K562 (cell line): Measurements from ENCODE around the gene G6PC3. TPM values are rescaled to one million over a fixed set of nuclear protein-coding genes. Genes with fewer than 3 reads are reported as not detected.
A peak's percentile ranks its signal among the peaks of the same experiment; 100 is the strongest.

Experiments
- CHAMP1 ChIP-seq: fragments of 450-650 bp; IDR thresholded peaks from 2 replicates; pipeline ENCODE4 v1.6.1; 2016; ENCODE audit warnings: mild to moderate bottlenecking
- GATAD2B ChIP-seq: fragments of 450-650 bp; IDR thresholded peaks from 2 replicates; pipeline ENCODE4 v1.6.1; 2017; ENCODE audit warnings: mild to moderate bottlenecking, borderline replicate concordance
- MEF2D ChIP-seq: conservative IDR thresholded peaks from 2 replicates; pipeline ENCODE4 v1.6.1; 2016; ENCODE audit warnings: low read depth, missing genetic modification characterization, missing compliant biosample characterization
- PYGO2 ChIP-seq: fragments of 450-650 bp; IDR thresholded peaks from 2 replicates; pipeline ENCODE4 v1.6.1; 2016; ENCODE audit warnings: mild to moderate bottlenecking, missing genetic modification characterization, moderate library complexity, missing compliant biosample characterization
- REST ChIP-seq, 2 experiments: fragments of 450-650 bp; formaldehyde crosslinking in 1 of 2; IDR thresholded peaks; 2 replicates each; pipeline versions ENCODE4 v1.4.0 to v1.6.1; 2014 to 2020; ENCODE audit warnings: mild to moderate bottlenecking in 2 of 2, borderline replicate concordance in 1 of 2, low read depth in 1 of 2
- TEAD4 ChIP-seq, 2 experiments: sonication (generic) in 1 of 2; formaldehyde crosslinking in 1 of 2; IDR thresholded peaks; 2 replicates each; pipeline versions ENCODE4 v1.6.1 to v1.8.0; 2012 to 2022; ENCODE audit warnings: borderline replicate concordance in 1 of 2, inconsistent platforms in 1 of 2, low read length in 1 of 2, mild to moderate bottlenecking in 1 of 2, missing genetic modification reagents in 1 of 2
- UBTF ChIP-seq, 2 experiments: IDR thresholded peaks; 2 replicates each; pipeline ENCODE4 v1.6.1; 2012; ENCODE audit warnings: improper control_type of control experiment in 2 of 2, low read depth in 2 of 2, low read length in 2 of 2, borderline replicate concordance in 1 of 2
- ZNF707 ChIP-seq: fragments of 250-450 bp; sonication (Bioruptor Pico); conservative IDR thresholded peaks from 2 replicates; pipeline ENCODE4 v1.8.0; 2022; ENCODE audit warnings: inconsistent platforms, mild to moderate bottlenecking, moderate library complexity
- ZSCAN32 ChIP-seq: fragments of 450-650 bp; formaldehyde crosslinking; IDR thresholded peaks from 2 replicates; pipeline ENCODE4 v1.4.0; 2020; ENCODE audit warnings: mild to moderate bottlenecking, moderate library complexity
- polyA plus RNA-seq, 8 experiments: library from polyadenylated mRNA; depleted of rRNA in 4 of 8; stranded (reverse) in 5 of 8; unstranded in 3 of 8; fragments of >200 nt; fragmentation: Nextera tagmentation in 2 of 8; fragmentation: Illumina TruSeq in 1 of 8; extraction: Ambion mirVana in 2 of 8; extraction: Trizol in 1 of 8; gene quantifications; 2 replicates each; pipeline versions ENCODE4 v1.2.1 to v1.2.3, GENCODE V29; 2011 to 2014; ENCODE audit warnings: inconsistent platforms in 1 of 8, missing spikeins in 1 of 8
- total RNA-seq, 7 experiments: library from RNA; depleted of rRNA in 6 of 7; stranded (reverse); fragments of >200 nt in 6 of 7; fragmentation: Illumina TruSeq in 2 of 7; extraction: Trizol in 2 of 7; gene quantifications; 2 replicates each; pipeline versions ENCODE4 v1.2.1 to v1.2.3, GENCODE V29; 2011 to 2021; ENCODE audit warnings: low replicate concordance in 1 of 7

Gene G6PC3
- total and polyA plus RNA-seq, 9 of the 15 experiments (the other 6 are each of a cell fraction or from before 2014, with no cell fraction given) = 10.4 to 57.8 (median 31.1) TPM

- TF ChIP-seq GATAD2B = peak; percentile 55
- TF ChIP-seq PYGO2 (tag) = no peak
- TF ChIP-seq TEAD4 (IDR thresholded peaks at IDR 0.05; ENCODE audit: low read length) = peak; percentile 28; the same call in 1 of the 2 replicates
- no peak for TF ChIP-seq TEAD4 (CRISPR knock-in tag; IDR thresholded peaks at IDR 0.05; ENCODE audit: borderline replicate concordance)
- no peak for TF ChIP-seq ZNF707 (CRISPR knock-in tag)
- TF ChIP-seq ZSCAN32 (CRISPR knock-in tag) = peak; percentile 37; the same call in 1 of the 2 replicates
- peak in 1 of 2 experiments; percentile 70; a peak in 2 of 4 replicates for TF ChIP-seq UBTF (IDR thresholded peaks at IDR 0.05; ENCODE audit: borderline replicate concordance in 1 of 2, low read depth in 2 of 2, low read length in 2 of 2)
- TF ChIP-seq MEF2D (tag) = peak; percentile 91
- TF ChIP-seq CHAMP1 = no peak
- TF ChIP-seq REST (IDR thresholded peaks at IDR 0.05; ENCODE audit: borderline replicate concordance) = no peak; the same call in none of the 2 replicates
- no peak for TF ChIP-seq REST (CRISPR knock-in tag; IDR thresholded peaks at IDR 0.05; ENCODE audit: low read depth)
These were observed 53.0 kb downstream of the G6PC3 start, which contains the start of gene HDAC5 (continued) for GRCh38 chr17:44123356-44124117.
